ENCODE data around the gene KCTD11.
"Not testable (repeated sequence)": the region's sequence is repeated elsewhere in the genome, so short reads cannot be mapped to it uniquely, and the experiment has no call there.

The KCTD11 gene

GRCh38 chr17:7346761-7347614, 5.0 kb upstream of the KCTD11 start:
- DNase-seq: no peak

- no peak for DNase-seq
Observed at GRCh38 chr17:7347630-7348477, 4.1 kb upstream of the KCTD11 start.

GRCh38 chr17:7348478-7349242, 3.3 kb upstream of the KCTD11 start:
- DNase-seq: no peak

- DNase-seq: no peak
Observed at GRCh38 chr17:7352503-7352889, 534 bp downstream of the KCTD11 start.

GRCh38 chr17:7352910-7353635, 1.1 kb downstream of the KCTD11 start:
- no peak for DNase-seq

- DNase-seq: no peak
Observed at GRCh38 chr17:7354262-7354843, 2.4 kb downstream of the KCTD11 start.

- no peak for DNase-seq
Observed at GRCh38 chr17:7355053-7355452, 3.1 kb downstream of the KCTD11 start, which contains the start of gene TMEM95. TSS of gene TMEM95 (plus strand) at chr17:7355156. CDS start at chr17:7355205, 49 bp downstream.

- DNase-seq: no peak
Observed at GRCh38 chr17:7355573-7355972, 3.6 kb downstream of the KCTD11 start.

GRCh38 chr17:7356072-7356549, 4.1 kb downstream of the KCTD11 start:
- peak; percentile 94 for DNase-seq

GRCh38 chr17:7356756-7357155, 4.8 kb downstream of the KCTD11 start:
- DNase-seq: no peak

- no peak for DNase-seq
Observed at GRCh38 chr17:7357381-7357780, 5.4 kb downstream of the KCTD11 start.

- DNase-seq: no peak
Observed at GRCh38 chr17:7361906-7362305, 9.9 kb downstream of the KCTD11 start.

GRCh38 chr17:7363311-7363710, 11.3 kb downstream of the KCTD11 start:
- no peak for DNase-seq

GRCh38 chr17:7365963-7366362, 14.0 kb downstream of the KCTD11 start:
- DNase-seq: not testable (repeated sequence)

GRCh38 chr17:7367083-7367482, 15.1 kb downstream of the KCTD11 start:
- no peak for DNase-seq

GRCh38 chr17:7367918-7368598, 16.1 kb downstream of the KCTD11 start:
- no peak for DNase-seq

- not testable (repeated sequence) for DNase-seq
Observed at GRCh38 chr17:7368599-7368994, 16.6 kb downstream of the KCTD11 start.

- no peak for DNase-seq
Observed at GRCh38 chr17:7369825-7370224, 17.9 kb downstream of the KCTD11 start.

GRCh38 chr17:7370853-7371252, 18.9 kb downstream of the KCTD11 start:
- DNase-seq: no peak

GRCh38 chr17:7374353-7374752, 22.4 kb downstream of the KCTD11 start:
- no peak for DNase-seq

GRCh38 chr17:7379134-7379533, 27.2 kb downstream of the KCTD11 start:
- DNase-seq: no peak

All from activated CD8-positive, alpha-beta memory T cell treated with anti-CD3 and anti-CD28 coated beads for 24 hours (primary cell).